HG02642 (cell line): ENCODE measurements around the gene ING3.
"Not testable (repeated sequence)": the region's sequence is repeated elsewhere in the genome, so short reads cannot be mapped to it uniquely, and the experiment has no call there.

Experiments used
- ATAC-seq: cut with Tn5 transposase; IDR thresholded peaks from one replicate; pipeline ENCODE4 v1.9.1; 2021; ENCODE audit warnings: mild to moderate bottlenecking; ENCODE audit not compliant: unreplicated experiment, poor library complexity

The ING3 gene

GRCh38 chr7:121000081-121000983 lies 49.8 kb downstream of the ING3 start:
- ATAC-seq: no peak

GRCh38 chr7:121001234-121001906 lies 50.8 kb downstream of the ING3 start:
- ATAC-seq: no peak

GRCh38 chr7:121002048-121002756 lies 51.6 kb downstream of the ING3 start:
- ATAC-seq: no peak

GRCh38 chr7:121002757-121003200 lies 52.2 kb downstream of the ING3 start:
- no peak for ATAC-seq

GRCh38 chr7:121003986-121004685 lies 53.6 kb downstream of the ING3 start:
- ATAC-seq: no peak

GRCh38 chr7:121005058-121005457 lies 54.5 kb downstream of the ING3 start:
- not testable (repeated sequence) for ATAC-seq

- ATAC-seq: no peak
These were observed 55.5 kb downstream of the ING3 start for GRCh38 chr7:121005996-121006584.

GRCh38 chr7:121006711-121007315 lies 56.2 kb downstream of the ING3 start:
- ATAC-seq: no peak

GRCh38 chr7:121008816-121009215 lies 58.2 kb downstream of the ING3 start:
- no peak for ATAC-seq

GRCh38 chr7:121011401-121011800 lies 60.8 kb downstream of the ING3 start:
- ATAC-seq: no peak

GRCh38 chr7:121012170-121012874 lies 61.7 kb downstream of the ING3 start:
- ATAC-seq: no peak

GRCh38 chr7:121012919-121013318 lies 62.3 kb downstream of the ING3 start:
- no peak for ATAC-seq

- ATAC-seq: no peak
These were observed 65.0 kb downstream of the ING3 start for GRCh38 chr7:121015560-121015959.

GRCh38 chr7:121016966-121017365 lies 66.4 kb downstream of the ING3 start:
- no peak for ATAC-seq

- ATAC-seq: no peak
These were observed 67.0 kb downstream of the ING3 start for GRCh38 chr7:121017586-121017985.

- ATAC-seq: no peak
These were observed 68.4 kb downstream of the ING3 start for GRCh38 chr7:121019018-121019417.

- no peak for ATAC-seq
These were observed 69.8 kb downstream of the ING3 start for GRCh38 chr7:121020249-121020988.
